Right lobe of liver (tissue), 4 donors: ENCODE data around the gene SCN1A.

ENCODE experiments used
- CTCF ChIP-seq, 4 donors: fragments of 200-600 bp in 3 of 4; fragments of 450-650 bp in 1 of 4; IDR thresholded peaks; one replicate each; pipeline versions ENCODE4 v1.5.1 to v1.8.0; 2016 to 2022; ENCODE audit warnings: antibody characterized with exemption in 4 of 4, mild to moderate bottlenecking in 2 of 4
- POLR2A ChIP-seq: fragments of 450-650 bp; IDR thresholded peaks from one replicate; pipeline ENCODE4 v1.6.1; 2017; ENCODE audit warnings: antibody characterized with exemption, mild to moderate bottlenecking
- donor health status: DM: no; HTN: no; CAD: no.
- donor health status: DM: no; HTN: no; CAD: no.
- donor health status: DM: no; HTN: yes; CAD: no.

DNA sequence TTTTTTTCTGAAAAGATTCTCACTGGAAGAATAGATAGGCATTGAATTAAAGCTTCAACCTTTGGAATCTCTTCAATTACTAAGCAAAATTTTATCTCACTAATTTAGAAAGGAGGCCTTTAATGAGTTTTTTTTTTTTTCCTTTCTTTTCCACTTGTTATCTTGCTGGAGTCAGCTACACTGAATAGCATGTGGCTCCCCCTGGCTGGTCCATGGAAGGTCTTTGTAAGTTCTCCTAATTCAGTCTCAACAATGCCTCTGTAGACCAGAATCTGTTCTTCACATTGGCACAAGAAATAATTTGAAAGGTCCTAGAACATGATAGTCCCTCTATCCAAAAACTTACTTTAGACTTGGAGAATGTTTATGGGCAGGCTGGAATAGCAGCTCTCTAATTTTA, 24.2 kb upstream of the SCN1A start:
- TF ChIP-seq CTCF (IDR thresholded peaks at IDR 0.05) (no peak), POLR2A (no peak)
